Retinal pigment epithelial cell (primary cell): ENCODE results near the gene GATA2.

Experiments
- DNase-seq: peaks from one replicate; pipeline ENCODE4 v3.0.0-alpha.2; 2010; ENCODE audit warnings: low read depth
- H3K4me3 ChIP-seq: 2 replicates; pipeline ENCODE4 v1.5.1; 2011; ENCODE audit warnings: mild to moderate bottlenecking, low read length, control low read depth, moderate library complexity
- TF ChIP-seq, protein P1 (sequence below): conservative IDR thresholded peaks from 2 replicates; pipeline ENCODE4 v1.5.1; 2011; ENCODE audit warnings: low read depth, low read length, control low read depth, inconsistent platforms

The GATA2 gene

DNA sequence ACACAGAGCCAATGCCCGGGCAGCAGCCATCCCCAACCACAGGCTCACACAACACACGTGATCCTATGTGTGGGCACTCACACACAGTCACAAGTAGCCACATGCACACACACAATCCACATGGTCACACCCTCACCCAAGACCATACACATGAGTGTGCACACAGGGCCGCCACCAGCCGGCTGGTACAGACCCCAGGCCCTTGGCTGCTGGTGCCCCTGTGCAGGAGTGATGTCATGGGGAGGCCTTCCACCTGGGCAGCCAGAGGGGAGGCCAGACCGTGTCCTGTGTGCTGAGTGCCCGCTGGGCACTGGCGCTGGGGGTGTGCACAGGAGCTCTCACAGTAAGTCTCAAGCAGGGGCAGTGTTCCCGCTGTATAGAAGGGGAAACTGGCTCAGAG, 63.2 kb downstream of the GATA2 start:
- TF ChIP-seq, protein P1, sequence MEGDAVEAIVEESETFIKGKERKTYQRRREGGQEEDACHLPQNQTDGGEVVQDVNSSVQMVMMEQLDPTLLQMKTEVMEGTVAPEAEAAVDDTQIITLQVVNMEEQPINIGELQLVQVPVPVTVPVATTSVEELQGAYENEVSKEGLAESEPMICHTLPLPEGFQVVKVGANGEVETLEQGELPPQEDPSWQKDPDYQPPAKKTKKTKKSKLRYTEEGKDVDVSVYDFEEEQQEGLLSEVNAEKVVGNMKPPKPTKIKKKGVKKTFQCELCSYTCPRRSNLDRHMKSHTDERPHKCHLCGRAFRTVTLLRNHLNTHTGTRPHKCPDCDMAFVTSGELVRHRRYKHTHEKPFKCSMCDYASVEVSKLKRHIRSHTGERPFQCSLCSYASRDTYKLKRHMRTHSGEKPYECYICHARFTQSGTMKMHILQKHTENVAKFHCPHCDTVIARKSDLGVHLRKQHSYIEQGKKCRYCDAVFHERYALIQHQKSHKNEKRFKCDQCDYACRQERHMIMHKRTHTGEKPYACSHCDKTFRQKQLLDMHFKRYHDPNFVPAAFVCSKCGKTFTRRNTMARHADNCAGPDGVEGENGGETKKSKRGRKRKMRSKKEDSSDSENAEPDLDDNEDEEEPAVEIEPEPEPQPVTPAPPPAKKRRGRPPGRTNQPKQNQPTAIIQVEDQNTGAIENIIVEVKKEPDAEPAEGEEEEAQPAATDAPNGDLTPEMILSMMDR: no peak
- H3K4me3 ChIP-seq: no peak overlapping the region
- DNase-seq: no peak
